ENCODE data around the gene HAUS3.
"Not testable (repeated sequence)": the region's sequence is repeated elsewhere in the genome, so short reads cannot be mapped to it uniquely, and the experiment has no call there.

The HAUS3 gene

GRCh38 chr4:2275546-2276251 lies 33.8 kb upstream of the HAUS3 start:
- DNase-seq, result no peak

- DNase-seq, result not testable (repeated sequence)
These were observed 33.1 kb upstream of the HAUS3 start for GRCh38 chr4:2275044-2275397.

GRCh38 chr4:2274320-2275043 lies 32.6 kb upstream of the HAUS3 start:
- DNase-seq, result no peak

- DNase-seq, result no peak
These were observed 31.9 kb upstream of the HAUS3 start for GRCh38 chr4:2273657-2274319.

GRCh38 chr4:2273221-2273620 lies 31.3 kb upstream of the HAUS3 start:
- DNase-seq, result no peak

- no peak for DNase-seq
These were observed 30.9 kb upstream of the HAUS3 start for GRCh38 chr4:2272828-2273120.

- DNase-seq, result no peak
These were observed 30.3 kb upstream of the HAUS3 start for GRCh38 chr4:2272026-2272827.

GRCh38 chr4:2271279-2272025 lies 29.5 kb upstream of the HAUS3 start:
- no peak for DNase-seq

- no peak for DNase-seq
These were observed 28.6 kb upstream of the HAUS3 start for GRCh38 chr4:2270341-2271165.

GRCh38 chr4:2269618-2270163 lies 27.8 kb upstream of the HAUS3 start:
- no peak for DNase-seq

GRCh38 chr4:2269206-2269531 lies 27.2 kb upstream of the HAUS3 start:
- DNase-seq, result no peak

GRCh38 chr4:2268357-2269205 lies 26.7 kb upstream of the HAUS3 start:
- no peak for DNase-seq

- no peak for DNase-seq
These were observed 25.9 kb upstream of the HAUS3 start for GRCh38 chr4:2267841-2268240.

- no peak for DNase-seq
These were observed 25.4 kb upstream of the HAUS3 start for GRCh38 chr4:2267320-2267811.

GRCh38 chr4:2266821-2267220 lies 24.9 kb upstream of the HAUS3 start:
- DNase-seq, result no peak

GRCh38 chr4:2266181-2266580 lies 24.3 kb upstream of the HAUS3 start:
- no peak for DNase-seq

- no peak for DNase-seq
These were observed 23.5 kb upstream of the HAUS3 start for GRCh38 chr4:2265113-2266110.

GRCh38 chr4:2264481-2265041 lies 22.6 kb upstream of the HAUS3 start:
- DNase-seq, result no peak

GRCh38 chr4:2263926-2264321 lies 22.0 kb upstream of the HAUS3 start:
- no peak for DNase-seq
